Liver (tissue), 9 donors: Measurements from ENCODE around the gene CNOT10. TPM values are rescaled to one million over a fixed set of nuclear protein-coding genes. Genes with fewer than 3 reads are reported as not detected.

Source experiments
- DNase-seq: peaks from one replicate; pipeline ENCODE4 v3.0.0-alpha.2; 2017; ENCODE audit warnings: low spot score
- H3K27ac ChIP-seq, 2 donors: one replicate each; pipeline ENCODE4 v1.7.0; 2013; ENCODE audit warnings: inconsistent platforms in 2 of 2, low read length in 2 of 2, control low read depth in 1 of 2, low read depth in 1 of 2, mild to moderate bottlenecking in 1 of 2
- H3K27me3 ChIP-seq, 4 donors: one replicate each; pipeline versions ENCODE4 v1.6.1 to v1.7.0; 2013; ENCODE audit warnings: low read length in 3 of 4, inconsistent platforms in 1 of 4, mild to moderate bottlenecking in 1 of 4, moderate library complexity in 1 of 4; ENCODE audit not compliant: control insufficient read depth in 4 of 4, insufficient read depth in 4 of 4
- H3K36me3 ChIP-seq, 4 donors: one replicate each; pipeline versions ENCODE4 v1.6.1 to v1.7.0; 2013; ENCODE audit warnings: low read length in 3 of 4, mild to moderate bottlenecking in 3 of 4, low read depth in 1 of 4, moderate library complexity in 1 of 4; ENCODE audit not compliant: control insufficient read depth in 4 of 4, insufficient read depth in 3 of 4
- H3K4me1 ChIP-seq, 4 donors: one replicate each; pipeline versions ENCODE4 v1.6.1 to v1.7.0; 2013; ENCODE audit warnings: low read length in 3 of 4, mild to moderate bottlenecking in 3 of 4, moderate library complexity in 1 of 4; ENCODE audit not compliant: control insufficient read depth in 4 of 4, insufficient read depth in 4 of 4
- H3K4me3 ChIP-seq, 3 donors: one replicate each; pipeline versions ENCODE4 v1.6.1 to v1.7.0; 2013; ENCODE audit warnings: low read length in 3 of 3, control low read depth in 1 of 3, low read depth in 1 of 3, mild to moderate bottlenecking in 1 of 3
- H3K9ac ChIP-seq, 2 donors: one replicate each; pipeline ENCODE4 v1.7.0; 2013; ENCODE audit warnings: low read length in 2 of 2, mild to moderate bottlenecking in 2 of 2, moderate library complexity in 2 of 2, control low read depth in 1 of 2, low read depth in 1 of 2
- H3K9me3 ChIP-seq, 4 donors: one replicate each; pipeline versions ENCODE4 v1.6.1 to v1.7.0; 2013; ENCODE audit warnings: low read length in 3 of 4; ENCODE audit not compliant: control insufficient read depth in 4 of 4
- ATF3 ChIP-seq: IDR thresholded peaks from 2 replicates; pipeline ENCODE4 v1.6.1; 2016; ENCODE audit warnings: antibody characterized with exemption
- CTCF ChIP-seq: fragments of 150-350 bp; IDR thresholded peaks from 2 replicates; pipeline ENCODE4 v1.5.1; 2017; ENCODE audit warnings: improper control_type of control experiment, low read depth, low read length; ENCODE audit not compliant: missing input control
- EGR1 ChIP-seq, 2 donors: IDR thresholded peaks; 2 replicates each; pipeline ENCODE4 v1.6.1; 2016 to 2018; ENCODE audit warnings: antibody characterized with exemption in 2 of 2, low read depth in 2 of 2
- FOXA1 ChIP-seq: IDR thresholded peaks from 2 replicates; pipeline ENCODE4 v1.6.1; 2016; ENCODE audit warnings: antibody characterized with exemption
- FOXA2 ChIP-seq: IDR thresholded peaks from 2 replicates; pipeline ENCODE4 v1.6.1; 2016; ENCODE audit warnings: antibody characterized with exemption
- GABPA ChIP-seq, 2 donors: IDR thresholded peaks in 1 of 2; conservative IDR thresholded peaks in 1 of 2; 2 replicates each; pipeline ENCODE4 v1.6.1; 2016; ENCODE audit warnings: antibody characterized with exemption in 2 of 2, mild to moderate bottlenecking in 1 of 2, moderate library complexity in 1 of 2
- HNF4A ChIP-seq, 2 donors: conservative IDR thresholded peaks; 2 replicates each; pipeline ENCODE4 v1.6.1; 2016; ENCODE audit warnings: antibody characterized with exemption in 2 of 2, mild to moderate bottlenecking in 2 of 2
- HNF4G ChIP-seq: IDR thresholded peaks from 2 replicates; pipeline ENCODE4 v1.6.1; 2016; ENCODE audit warnings: antibody characterized with exemption
- JUND ChIP-seq, 2 donors: IDR thresholded peaks; 2 replicates each; pipeline ENCODE4 v1.6.1; 2016; ENCODE audit warnings: antibody characterized with exemption in 2 of 2
- MAX ChIP-seq: IDR thresholded peaks from 2 replicates; pipeline ENCODE4 v1.6.1; 2016; ENCODE audit warnings: antibody characterized with exemption
- NR2F2 ChIP-seq: IDR thresholded peaks from 2 replicates; pipeline ENCODE4 v1.6.1; 2016; ENCODE audit warnings: antibody characterized with exemption
- REST ChIP-seq: IDR thresholded peaks from 2 replicates; pipeline ENCODE4 v1.6.1; 2016; ENCODE audit warnings: antibody characterized with exemption, mild to moderate bottlenecking
- RXRA ChIP-seq, 2 donors: IDR thresholded peaks; 2 replicates each; pipeline ENCODE4 v1.6.1; 2017 to 2018; ENCODE audit warnings: antibody characterized with exemption in 2 of 2, mild to moderate bottlenecking in 1 of 2
- SP1 ChIP-seq: IDR thresholded peaks from 2 replicates; pipeline ENCODE4 v1.6.1; 2018; ENCODE audit warnings: antibody characterized with exemption, mild to moderate bottlenecking
- TAF1 ChIP-seq: conservative IDR thresholded peaks from 2 replicates; pipeline ENCODE4 v1.6.1; 2016; ENCODE audit warnings: antibody characterized with exemption, mild to moderate bottlenecking
- YY1 ChIP-seq: IDR thresholded peaks from 2 replicates; pipeline ENCODE4 v1.6.1; 2016; ENCODE audit warnings: antibody characterized with exemption, mild to moderate bottlenecking
- ZBTB33 ChIP-seq: IDR thresholded peaks from 2 replicates; pipeline ENCODE4 v1.6.1; 2016; ENCODE audit warnings: antibody characterized with exemption
- WGBS: extraction: QIAGEN DNeasy Blood & Tissue Kit; methylation state at CpG from one replicate; pipeline ENCODE4 v1.1.7; 2013; 5-methylcytosine and 5-hydroxymethylcytosine counted together
- polyA plus RNA-seq, 2 donors: library from polyadenylated mRNA; stranded (reverse) in 1 of 2; unstranded in 1 of 2; fragments of 200-250 nt in 1 of 2; fragments of >200 nt in 1 of 2; fragmentation: Nextera tagmentation in 1 of 2; extraction: Ambion mirVana in 1 of 2; gene quantifications; one replicate each; pipeline versions ENCODE4 v1.2.1 to v1.2.3, GENCODE V29; 2013 to 2015
- total RNA-seq, 2 donors: library from RNA; depleted of rRNA; stranded (reverse); fragments of >200 nt; gene quantifications; one replicate each; pipeline ENCODE4 v1.2.3, GENCODE V29; 2014
- donor health status: healthy.
- donor health status: healthy.
- donor health status: healthy.
- donor health status: healthy.
- donor health status: healthy.

CNOT10 gene
- total and polyA plus RNA-seq, 4 donors: 6.7 to 19.6 (median 11.1) TPM

- H3K4me1 ChIP-seq: no peaks in the 10 kb centered on the region
- no peak for DNase-seq
- WGBS: 98% methylated on average over 5 of the region's 5 CpGs
- H3K36me3 ChIP-seq: peaks cover 0 to 12% (median 6%) of the 10 kb centered on the region in 4 donors
- H3K9me3 ChIP-seq: no peaks in the 10 kb centered on the region
- no peak for TF ChIP-seq ZBTB33
- no peak for TF ChIP-seq NR2F2
- TF ChIP-seq FOXA2: no peak
- no peak for TF ChIP-seq SP1
- no peak for TF ChIP-seq RXRA (IDR thresholded peaks at IDR 0.05)
- no peak for TF ChIP-seq YY1
- TF ChIP-seq GABPA (IDR thresholded peaks at IDR 0.05 in 1 of 2, conservative IDR thresholded peaks at IDR 0.05 in 1 of 2): no peak
- no peak for TF ChIP-seq TAF1
- no peak for TF ChIP-seq FOXA1
- TF ChIP-seq HNF4A (conservative IDR thresholded peaks at IDR 0.05): no peak
- no peak for TF ChIP-seq REST
- no peak for TF ChIP-seq CTCF
- no peak for TF ChIP-seq ATF3
- no peak for TF ChIP-seq HNF4G
- no peaks in the 10 kb centered on the region for H3K27me3 ChIP-seq
- H3K4me3 ChIP-seq: no peak overlapping the region
- no peak overlapping the region for H3K9ac ChIP-seq
- no peak overlapping the region for H3K27ac ChIP-seq
Measured at GRCh38 chr3:32719931-32720330, 34.9 kb downstream of the CNOT10 start.

GRCh38 chr3:32725721-32726120, 40.7 kb downstream of the CNOT10 start:
- H3K9me3 ChIP-seq: no peaks in the 10 kb centered on the region
- H3K36me3 ChIP-seq: peaks cover 4 to 30% (median 16%) of the 10 kb centered on the region in 4 donors
- no peak overlapping the region for H3K27ac ChIP-seq
- no peaks in the 10 kb centered on the region for H3K4me1 ChIP-seq
- no peak for DNase-seq
- H3K4me3 ChIP-seq: no peak overlapping the region
- no peak overlapping the region for H3K9ac ChIP-seq
- H3K27me3 ChIP-seq: no peaks in the 10 kb centered on the region
- no peak for TF ChIP-seq CTCF
- no peak for TF ChIP-seq SP1
- no peak for TF ChIP-seq GABPA (IDR thresholded peaks at IDR 0.05 in 1 of 2, conservative IDR thresholded peaks at IDR 0.05 in 1 of 2)
- TF ChIP-seq JUND (IDR thresholded peaks at IDR 0.05): no peak
- TF ChIP-seq ATF3: no peak
- no peak for TF ChIP-seq FOXA1
- TF ChIP-seq YY1: no peak
- TF ChIP-seq EGR1 (IDR thresholded peaks at IDR 0.05; ENCODE audit: low read depth in 2 of 2): no peak
- TF ChIP-seq MAX: no peak
- no peak for TF ChIP-seq RXRA (IDR thresholded peaks at IDR 0.05)
- no peak for TF ChIP-seq TAF1
- no peak for TF ChIP-seq HNF4G
- no peak for TF ChIP-seq REST
- no peak for TF ChIP-seq NR2F2
